Measurements from ENCODE around the gene FAM210B. TPM values are rescaled to one million over a fixed set of nuclear protein-coding genes. Genes with fewer than 3 reads are reported as not detected.
A peak's percentile ranks its signal among the peaks of the same experiment; 100 is the strongest.
"Not testable (repeated sequence)": the region's sequence is repeated elsewhere in the genome, so short reads cannot be mapped to it uniquely, and the experiment has no call there.

The FAM210B gene
- total and polyA plus RNA-seq, 2 donors: 31.2 to 49.0 TPM

- no peak for DNase-seq (ENCODE audit: extremely low spot score)
- Histone ChIP-seq H3K4me1 (ENCODE audit: insufficient read depth) (no peaks in the 10 kb centered on the region), H3K36me3 (ENCODE audit: insufficient read depth) (no peaks in the 10 kb centered on the region), H3K4me3 (ENCODE audit: low read depth, low read length) (peak overlapping the region; percentile 83), H3K27ac (ENCODE audit: low read depth) (peak overlapping the region; percentile 35)
- WGBS: under 1% methylated on average over 29 of the region's 29 CpGs
Measured at GRCh38 chr20:56391596-56392131, 32.9 kb downstream of the FAM210B start.

GRCh38 chr20:56392132-56392880, 33.5 kb downstream of the FAM210B start, which contains the start of the genes AURKA and CSTF1:
AURKA (minus strand) TSS chr20:56392215; CDS start chr20:56388197, 4,018 bp downstream.
CSTF1 (plus strand) TSS chr20:56392645; CDS start chr20:56395553, 2,908 bp downstream.
- DNase-seq (ENCODE audit: extremely low spot score): peak; percentile 98
- Histone ChIP-seq H3K4me1 (ENCODE audit: insufficient read depth) (no peaks in the 10 kb centered on the region), H3K27ac (ENCODE audit: low read depth) (peak within 1 kb of the TSS; percentile 82), H3K36me3 (ENCODE audit: insufficient read depth) (peaks cover 3% of the 10 kb centered on the region), H3K4me3 (ENCODE audit: low read depth, low read length) (peak within 1 kb of the TSS; percentile 83)
- WGBS: under 1% methylated on average over 53 of the region's 53 CpGs

GRCh38 chr20:56392881-56393482, 34.2 kb downstream of the FAM210B start:
- no peak for DNase-seq (ENCODE audit: extremely low spot score)
- H3K4me1 ChIP-seq (ENCODE audit: insufficient read depth): no peaks in the 10 kb centered on the region
- peak overlapping the region; percentile 82 for H3K27ac ChIP-seq (ENCODE audit: low read depth)
- under 1% methylated on average over 18 of the region's 18 CpGs for WGBS
- H3K4me3 ChIP-seq (ENCODE audit: low read depth, low read length): peak overlapping the region; percentile 83
- H3K36me3 ChIP-seq (ENCODE audit: insufficient read depth): peaks cover 6% of the 10 kb centered on the region

- WGBS: 66% methylated on average over 8 of the region's 8 CpGs
- no peak overlapping the region for H3K27ac ChIP-seq (ENCODE audit: low read depth)
Measured at GRCh38 chr20:56393653-56394052, 34.9 kb downstream of the FAM210B start.

GRCh38 chr20:56395166-56395565, 36.4 kb downstream of the FAM210B start:
- 62% methylated on average over 4 of the region's 4 CpGs for WGBS
- no peak for DNase-seq (ENCODE audit: extremely low spot score)

More at GRCh38 chr20:56393653-56394052, 34.9 kb downstream of the FAM210B start:
- Histone ChIP-seq H3K4me3 (ENCODE audit: low read depth, low read length) (peak overlapping the region; percentile 83), H3K4me1 (ENCODE audit: insufficient read depth) (no peaks in the 10 kb centered on the region), H3K36me3 (ENCODE audit: insufficient read depth) (peaks cover 8% of the 10 kb centered on the region)
- DNase-seq (ENCODE audit: extremely low spot score): no peak

GRCh38 chr20:56400001-56400640, 41.3 kb downstream of the FAM210B start:
- Histone ChIP-seq H3K27ac (ENCODE audit: low read depth) (no peak overlapping the region), H3K4me3 (ENCODE audit: low read depth, low read length) (no peak overlapping the region), H3K36me3 (ENCODE audit: insufficient read depth) (peaks cover 18% of the 10 kb centered on the region), H3K4me1 (ENCODE audit: insufficient read depth) (no peaks in the 10 kb centered on the region)
- DNase-seq (ENCODE audit: extremely low spot score): no peak

More at GRCh38 chr20:56395166-56395565, 36.4 kb downstream of the FAM210B start:
- H3K27ac ChIP-seq (ENCODE audit: low read depth): no peak overlapping the region
- H3K4me1 ChIP-seq (ENCODE audit: insufficient read depth): no peaks in the 10 kb centered on the region
- H3K4me3 ChIP-seq (ENCODE audit: low read depth, low read length): no peak overlapping the region
- peaks cover 11% of the 10 kb centered on the region for H3K36me3 ChIP-seq (ENCODE audit: insufficient read depth)

- H3K4me3 ChIP-seq (ENCODE audit: low read depth, low read length): no peak overlapping the region
- no peak overlapping the region for H3K27ac ChIP-seq (ENCODE audit: low read depth)
- no peaks in the 10 kb centered on the region for H3K4me1 ChIP-seq (ENCODE audit: insufficient read depth)
- 93% methylated on average over 26 of the region's 26 CpGs for WGBS
- H3K36me3 ChIP-seq (ENCODE audit: insufficient read depth): peaks cover 14% of the 10 kb centered on the region
- no peak for DNase-seq (ENCODE audit: extremely low spot score)
Measured at GRCh38 chr20:56403465-56403864, 44.7 kb downstream of the FAM210B start.

GRCh38 chr20:56405356-56405755, 46.6 kb downstream of the FAM210B start:
- H3K4me1 ChIP-seq (ENCODE audit: insufficient read depth); H3K27ac ChIP-seq (ENCODE audit: low read depth); H3K4me3 ChIP-seq (ENCODE audit: low read depth, low read length); DNase-seq (ENCODE audit: extremely low spot score): not testable (repeated sequence)
- H3K36me3 ChIP-seq (ENCODE audit: insufficient read depth): peaks cover 11% of the 10 kb centered on the region
- 94% methylated on average over 12 of the region's 12 CpGs for WGBS

- no peaks in the 10 kb centered on the region for H3K4me1 ChIP-seq (ENCODE audit: insufficient read depth)
- WGBS: 90% methylated on average over 3 of the region's 3 CpGs
- no peak overlapping the region for H3K27ac ChIP-seq (ENCODE audit: low read depth)
- no peak overlapping the region for H3K4me3 ChIP-seq (ENCODE audit: low read depth, low read length)
- no peak for DNase-seq (ENCODE audit: extremely low spot score)
- peaks cover 9% of the 10 kb centered on the region for H3K36me3 ChIP-seq (ENCODE audit: insufficient read depth)
Measured at GRCh38 chr20:56406910-56407309, 48.1 kb downstream of the FAM210B start.

- Histone ChIP-seq H3K4me1 (ENCODE audit: insufficient read depth) (no peaks in the 10 kb centered on the region), H3K36me3 (ENCODE audit: insufficient read depth) (peaks cover 5% of the 10 kb centered on the region), H3K27ac (ENCODE audit: low read depth) (no peak overlapping the region), H3K4me3 (ENCODE audit: low read depth, low read length) (no peak overlapping the region)
- no peak for DNase-seq (ENCODE audit: extremely low spot score)
- 73% methylated on average over 5 of the region's 5 CpGs for WGBS
Measured at GRCh38 chr20:56409521-56409920, 50.7 kb downstream of the FAM210B start.

GRCh38 chr20:56409956-56410355, 51.2 kb downstream of the FAM210B start:
- no peak overlapping the region for H3K27ac ChIP-seq (ENCODE audit: low read depth)
- no peak for DNase-seq (ENCODE audit: extremely low spot score)
- H3K36me3 ChIP-seq (ENCODE audit: insufficient read depth): peaks cover 5% of the 10 kb centered on the region
- no peaks in the 10 kb centered on the region for H3K4me1 ChIP-seq (ENCODE audit: insufficient read depth)
- no peak overlapping the region for H3K4me3 ChIP-seq (ENCODE audit: low read depth, low read length)
- 61% methylated on average over 1 of the region's 1 CpG for WGBS

GRCh38 chr20:56411287-56411686, 52.5 kb downstream of the FAM210B start:
- not testable (repeated sequence) for H3K4me3 ChIP-seq (ENCODE audit: low read depth, low read length); H3K4me1 ChIP-seq (ENCODE audit: insufficient read depth); H3K27ac ChIP-seq (ENCODE audit: low read depth); H3K36me3 ChIP-seq (ENCODE audit: insufficient read depth); DNase-seq (ENCODE audit: extremely low spot score)
- WGBS: 89% methylated on average over 7 of the region's 7 CpGs

GRCh38 chr20:56411759-56412472, 53.1 kb downstream of the FAM210B start, which contains the start of gene CASS4:
CASS4 (plus strand) TSS chr20:56412260; CDS start chr20:56412459, 199 bp downstream.
- H3K4me1 ChIP-seq (ENCODE audit: insufficient read depth): no peaks in the 10 kb centered on the region
- WGBS: 41% methylated on average over 10 of the region's 10 CpGs
- H3K27ac ChIP-seq (ENCODE audit: low read depth): no peak within 1 kb of the TSS
- H3K36me3 ChIP-seq (ENCODE audit: insufficient read depth): peaks cover under 1% of the 10 kb centered on the region
- no peak within 1 kb of the TSS for H3K4me3 ChIP-seq (ENCODE audit: low read depth, low read length)
- no peak for DNase-seq (ENCODE audit: extremely low spot score)

Data from urinary bladder (tissue), 4 donors.